ENCODE results near the gene ZC2HC1C.

The ZC2HC1C gene, protein sequence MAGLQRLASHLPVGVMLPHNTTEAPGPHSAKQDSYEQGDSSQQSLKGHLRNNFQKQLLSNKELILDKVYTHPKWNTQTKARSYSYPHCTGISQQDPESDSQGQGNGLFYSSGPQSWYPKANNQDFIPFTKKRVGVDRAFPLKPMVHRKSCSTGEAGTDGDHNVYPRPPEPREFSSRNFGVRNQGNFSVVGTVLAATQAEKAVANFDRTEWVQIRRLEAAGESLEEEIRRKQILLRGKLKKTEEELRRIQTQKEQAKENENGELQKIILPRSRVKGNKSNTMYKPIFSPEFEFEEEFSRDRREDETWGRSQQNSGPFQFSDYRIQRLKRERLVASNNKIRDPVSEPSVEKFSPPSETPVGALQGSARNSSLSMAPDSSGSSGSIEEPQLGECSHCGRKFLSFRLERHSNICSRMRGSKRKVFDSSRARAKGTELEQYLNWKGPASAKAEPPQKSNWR

GRCh38 chr14:75069121-75069810, at the start of gene ZC2HC1C:
Gene ZC2HC1C (plus strand): TSS chr14:75069641. CDS start chr14:75070574, 933 bp downstream.
- peak; percentile 75 for DNase-seq (ENCODE audit: low read depth)
- TF ChIP-seq CTCF (IDR thresholded peaks at IDR 0.05; ENCODE audit: low read depth, low read length) (no peak), MYC (IDR thresholded peaks at IDR 0.05; ENCODE audit: low read depth, low read length) (no peak), POLR2A (IDR thresholded peaks at IDR 0.05; ENCODE audit: extremely low read depth, insufficient read length) (no peak)
- TF ChIP-seq, protein P1, sequence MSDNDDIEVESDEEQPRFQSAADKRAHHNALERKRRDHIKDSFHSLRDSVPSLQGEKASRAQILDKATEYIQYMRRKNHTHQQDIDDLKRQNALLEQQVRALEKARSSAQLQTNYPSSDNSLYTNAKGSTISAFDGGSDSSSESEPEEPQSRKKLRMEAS (IDR thresholded peaks at IDR 0.05; ENCODE audit: low read depth, low read length), result no peak
- H3K4me3 ChIP-seq (ENCODE audit: low read depth, low read length), result peak within 1 kb of the TSS; percentile 54

GRCh38 chr14:75022655-75023054, 46.8 kb upstream of the ZC2HC1C start:
- TF ChIP-seq CTCF (IDR thresholded peaks at IDR 0.05; ENCODE audit: low read depth, low read length) (peak; percentile 45), POLR2A (IDR thresholded peaks at IDR 0.05; ENCODE audit: extremely low read depth, insufficient read length) (no peak)
- peak; percentile 28 for DNase-seq (ENCODE audit: low read depth)
- no peak overlapping the region for H3K4me3 ChIP-seq (ENCODE audit: low read depth, low read length)

DNA sequence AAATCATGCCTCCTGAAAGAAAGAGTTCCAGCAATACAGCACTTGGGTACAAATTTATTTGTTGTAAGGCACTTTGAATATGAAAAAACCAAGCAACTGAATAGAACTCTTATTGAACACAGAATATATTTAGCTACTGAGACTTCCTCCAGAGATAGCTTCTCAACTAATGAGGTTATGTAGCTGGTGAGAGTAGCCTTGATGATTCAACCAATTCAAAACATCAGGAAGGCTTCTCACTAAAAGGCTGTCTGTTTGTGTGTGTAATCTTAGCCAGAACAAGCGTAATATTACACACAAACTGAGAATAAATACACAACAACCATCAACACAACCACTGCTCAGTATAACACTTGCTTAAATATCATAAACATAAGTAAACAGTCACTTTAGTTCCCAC, 46.3 kb upstream of the ZC2HC1C start:
- TF ChIP-seq, protein P1 (IDR thresholded peaks at IDR 0.05; ENCODE audit: low read depth, low read length), result no peak
- H3K4me3 ChIP-seq (ENCODE audit: low read depth, low read length), result no peak overlapping the region
- no peak for DNase-seq (ENCODE audit: low read depth)

GRCh38 chr14:75025082-75025481, 44.4 kb upstream of the ZC2HC1C start:
- no peak overlapping the region for H3K4me3 ChIP-seq (ENCODE audit: low read depth, low read length)
- peak; percentile 14 for DNase-seq (ENCODE audit: low read depth)
- no peak for TF ChIP-seq MYC (IDR thresholded peaks at IDR 0.05; ENCODE audit: low read depth, low read length)
- no peak for TF ChIP-seq POLR2A (IDR thresholded peaks at IDR 0.05; ENCODE audit: extremely low read depth, insufficient read length)
- TF ChIP-seq, protein P1 (IDR thresholded peaks at IDR 0.05; ENCODE audit: low read depth, low read length), result no peak
- TF ChIP-seq CTCF (IDR thresholded peaks at IDR 0.05; ENCODE audit: low read depth, low read length), result no peak

GRCh38 chr14:75025876-75026275, 43.6 kb upstream of the ZC2HC1C start:
- TF ChIP-seq CTCF (IDR thresholded peaks at IDR 0.05; ENCODE audit: low read depth, low read length) (no peak), POLR2A (IDR thresholded peaks at IDR 0.05; ENCODE audit: extremely low read depth, insufficient read length) (no peak), MYC (IDR thresholded peaks at IDR 0.05; ENCODE audit: low read depth, low read length) (no peak)
- TF ChIP-seq, protein P1 (IDR thresholded peaks at IDR 0.05; ENCODE audit: low read depth, low read length), result no peak
- DNase-seq (ENCODE audit: low read depth), result no peak

DNA sequence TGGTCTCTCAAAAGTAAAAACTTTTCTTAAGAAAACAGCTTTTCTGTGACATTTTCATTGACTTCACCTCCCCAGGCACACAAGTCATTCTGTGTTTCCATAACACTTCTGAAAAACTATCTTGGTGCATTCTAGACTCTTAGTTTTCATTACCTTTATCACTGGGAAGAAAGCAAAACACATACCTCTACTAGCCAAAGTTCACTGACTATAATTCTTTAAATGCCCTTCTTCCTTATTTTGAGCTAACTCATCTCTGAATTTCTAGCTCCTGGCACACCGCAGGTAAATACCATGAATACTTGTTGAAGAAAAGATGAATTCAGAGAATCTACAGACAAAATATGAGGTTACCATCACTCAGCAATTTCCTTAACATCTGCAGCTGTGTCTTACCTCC, 39.3 kb upstream of the ZC2HC1C start:
- TF ChIP-seq MYC (IDR thresholded peaks at IDR 0.05; ENCODE audit: low read depth, low read length) (no peak), CTCF (IDR thresholded peaks at IDR 0.05; ENCODE audit: low read depth, low read length) (no peak), POLR2A (IDR thresholded peaks at IDR 0.05; ENCODE audit: extremely low read depth, insufficient read length) (no peak)
- TF ChIP-seq, protein P1 (IDR thresholded peaks at IDR 0.05; ENCODE audit: low read depth, low read length), result no peak
- no peak overlapping the region for H3K4me3 ChIP-seq (ENCODE audit: low read depth, low read length)
- DNase-seq (ENCODE audit: low read depth), result no peak

More at GRCh38 chr14:75025876-75026275, 43.6 kb upstream of the ZC2HC1C start:
- H3K4me3 ChIP-seq (ENCODE audit: low read depth, low read length), result no peak overlapping the region

Measured in NB4 (cell line).